Activated T-cell treated with anti-CD3 and anti-CD28 coated beads, Interleukin-2, amount 50 U/mL, for 24 hours (primary cell): Measurements from ENCODE around the gene ACTRT2.
A peak's percentile ranks its signal among the peaks of the same experiment; 100 is the strongest.

ENCODE experiments used
- DNase-seq: peaks from one replicate; pipeline ENCODE4 v3.0.0-alpha.2; 2020
- H3K27ac Mint-ChIP-seq: 2 replicates; pipeline ENCODE4 v1.8.0; 2020; ENCODE audit warnings: mild to moderate bottlenecking, mixed read lengths
- H3K27me3 Mint-ChIP-seq: 2 replicates; pipeline ENCODE4 v1.8.0; 2020; ENCODE audit warnings: mixed read lengths
- H3K36me3 Mint-ChIP-seq: 2 replicates; pipeline ENCODE4 v1.8.0; 2020; ENCODE audit warnings: low read depth, mixed read lengths
- H3K4me1 Mint-ChIP-seq: 2 replicates; pipeline ENCODE4 v1.8.0; 2020; ENCODE audit warnings: low read depth, mixed read lengths
- H3K4me3 Mint-ChIP-seq: 2 replicates; pipeline ENCODE4 v1.8.0; 2020; ENCODE audit warnings: mild to moderate bottlenecking, moderate library complexity, mixed read lengths
- H3K9me3 Mint-ChIP-seq: 2 replicates; pipeline ENCODE4 v1.8.0; 2020; ENCODE audit warnings: mixed read lengths

Gene ACTRT2

DNA sequence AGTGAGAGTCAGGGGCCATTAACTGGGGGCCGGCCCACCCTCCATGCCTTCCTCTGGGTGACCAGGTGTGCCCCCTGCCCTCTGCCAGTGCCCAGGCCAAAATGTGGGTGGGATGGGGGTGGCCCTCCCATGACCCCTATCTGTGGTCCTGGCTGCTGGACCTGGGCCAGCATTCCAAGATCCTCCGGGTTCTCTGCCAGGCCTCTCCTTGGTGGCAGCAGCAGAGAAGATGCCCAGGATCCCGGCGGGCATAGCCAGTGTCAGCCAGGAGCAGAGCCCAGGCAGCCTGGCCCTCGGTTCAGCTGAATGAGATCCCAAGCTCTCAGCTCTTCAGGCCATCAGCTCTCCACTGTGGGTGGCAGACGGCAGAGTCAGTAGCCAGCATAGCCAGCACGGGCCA lies 31.3 kb upstream of the ACTRT2 start:
- Mint-ChIP-seq H3K27me3 (peaks cover 6% of the 10 kb centered on the region), H3K27ac (no peak overlapping the region), H3K4me3 (no peak overlapping the region), H3K4me1 (no peaks in the 10 kb centered on the region), H3K36me3 (no peaks in the 10 kb centered on the region), H3K9me3 (peaks cover 9% of the 10 kb centered on the region)
- no peak for DNase-seq

DNA sequence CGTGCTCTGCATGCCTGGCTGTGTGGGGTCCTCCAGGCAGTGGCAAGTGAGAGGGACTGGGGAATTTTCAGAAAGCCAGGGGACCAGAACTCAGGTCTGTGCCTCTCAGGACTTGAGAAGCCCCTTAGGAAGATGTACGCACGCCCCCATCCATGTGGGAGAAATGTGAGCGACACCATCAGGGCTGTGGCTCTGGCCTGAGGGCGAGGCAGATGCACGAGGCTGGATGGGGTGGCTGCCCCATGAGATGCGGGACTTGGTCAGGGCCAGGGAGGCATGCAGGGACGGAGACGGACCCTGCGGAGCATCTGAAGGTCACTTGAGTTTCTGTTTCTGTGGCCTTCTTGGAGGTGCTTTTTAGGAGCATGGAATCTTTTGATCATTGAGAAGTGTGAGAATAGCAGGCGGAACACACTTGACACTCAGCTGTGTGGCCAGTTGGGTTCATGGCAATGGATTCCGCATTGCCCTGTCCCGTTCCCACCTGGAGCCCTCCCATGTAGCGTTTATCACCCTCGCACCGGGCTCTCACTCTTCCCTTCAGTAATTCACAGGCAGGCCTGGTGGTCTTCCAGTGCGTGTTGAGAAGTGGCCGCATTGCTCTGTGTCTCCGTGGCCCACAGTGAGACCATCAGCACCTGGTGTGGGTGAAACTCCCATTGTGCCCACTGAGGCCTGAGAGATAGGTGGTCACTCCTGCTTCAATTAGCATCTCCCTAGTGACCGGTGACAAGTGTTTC lies 30.7 kb upstream of the ACTRT2 start:
- peaks cover 6% of the 10 kb centered on the region for H3K27me3 Mint-ChIP-seq
- no peak overlapping the region for H3K4me3 Mint-ChIP-seq
- no peaks in the 10 kb centered on the region for H3K36me3 Mint-ChIP-seq
- no peaks in the 10 kb centered on the region for H3K4me1 Mint-ChIP-seq
- H3K27ac Mint-ChIP-seq: no peak overlapping the region
- no peak for DNase-seq
- H3K9me3 Mint-ChIP-seq: peaks cover 10% of the 10 kb centered on the region

GRCh38 chr1:2991753-2992495 lies 29.3 kb upstream of the ACTRT2 start:
- H3K4me3 Mint-ChIP-seq: no peak overlapping the region
- no peak overlapping the region for H3K27ac Mint-ChIP-seq
- H3K27me3 Mint-ChIP-seq: peaks cover 8% of the 10 kb centered on the region
- peaks cover 14% of the 10 kb centered on the region for H3K9me3 Mint-ChIP-seq
- DNase-seq: no peak
- no peaks in the 10 kb centered on the region for H3K36me3 Mint-ChIP-seq
- no peaks in the 10 kb centered on the region for H3K4me1 Mint-ChIP-seq

DNA sequence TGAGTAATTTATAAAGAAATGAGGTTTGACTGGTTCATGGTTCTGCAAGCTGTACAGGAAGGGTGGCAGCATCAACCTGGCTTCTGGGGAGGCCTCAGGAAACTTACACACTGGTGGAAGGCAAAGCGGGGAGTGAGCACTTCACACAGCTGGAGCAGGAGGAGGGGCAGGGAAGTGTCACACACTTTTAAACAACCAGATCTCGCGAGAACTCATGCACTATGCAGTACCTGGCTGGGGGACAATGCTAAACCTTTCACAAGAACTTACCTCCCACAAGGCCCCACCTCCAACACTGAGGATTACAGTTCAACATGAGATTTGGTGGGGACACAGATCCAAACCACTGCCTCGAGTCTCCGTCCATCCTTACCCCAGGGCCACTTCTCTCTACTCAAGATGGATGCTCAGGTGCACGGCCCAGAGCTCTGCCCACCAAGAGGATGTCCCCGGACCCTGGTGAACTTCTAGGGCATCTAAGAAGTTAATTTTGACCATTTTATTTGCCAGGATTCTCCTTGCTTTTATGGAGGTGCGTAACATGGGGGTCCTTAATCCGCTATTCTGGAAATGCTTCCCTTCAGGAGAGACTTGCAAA lies 22.7 kb upstream of the ACTRT2 start:
- no peaks in the 10 kb centered on the region for H3K4me1 Mint-ChIP-seq
- H3K27ac Mint-ChIP-seq: no peak overlapping the region
- no peaks in the 10 kb centered on the region for H3K36me3 Mint-ChIP-seq
- peaks cover 22% of the 10 kb centered on the region for H3K27me3 Mint-ChIP-seq
- H3K9me3 Mint-ChIP-seq: peaks cover 16% of the 10 kb centered on the region
- H3K4me3 Mint-ChIP-seq: no peak overlapping the region
- no peak for DNase-seq

DNA sequence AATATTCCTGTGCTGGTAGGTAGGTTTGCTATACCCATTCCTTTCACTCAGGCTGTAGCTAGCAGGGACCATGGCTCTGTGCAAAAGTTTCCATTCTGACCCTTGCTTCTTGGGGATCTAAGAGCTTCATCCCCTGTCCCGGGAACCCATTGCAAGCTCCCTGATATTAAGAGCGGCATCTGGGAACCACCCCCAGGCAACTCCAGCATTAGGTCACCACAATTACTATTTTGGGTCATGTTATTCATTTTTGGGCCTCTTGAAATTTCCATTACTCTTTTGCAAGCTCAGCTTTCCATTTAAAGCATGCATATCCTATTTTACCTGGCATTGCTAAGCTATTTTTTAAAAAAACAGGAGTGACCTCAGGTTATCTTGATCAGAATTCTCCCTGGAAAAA lies 22.1 kb upstream of the ACTRT2 start:
- no peak overlapping the region for H3K27ac Mint-ChIP-seq
- no peaks in the 10 kb centered on the region for H3K4me1 Mint-ChIP-seq
- peaks cover 27% of the 10 kb centered on the region for H3K27me3 Mint-ChIP-seq
- no peaks in the 10 kb centered on the region for H3K36me3 Mint-ChIP-seq
- no peak overlapping the region for H3K4me3 Mint-ChIP-seq
- H3K9me3 Mint-ChIP-seq: peaks cover 11% of the 10 kb centered on the region
- no peak for DNase-seq

DNA sequence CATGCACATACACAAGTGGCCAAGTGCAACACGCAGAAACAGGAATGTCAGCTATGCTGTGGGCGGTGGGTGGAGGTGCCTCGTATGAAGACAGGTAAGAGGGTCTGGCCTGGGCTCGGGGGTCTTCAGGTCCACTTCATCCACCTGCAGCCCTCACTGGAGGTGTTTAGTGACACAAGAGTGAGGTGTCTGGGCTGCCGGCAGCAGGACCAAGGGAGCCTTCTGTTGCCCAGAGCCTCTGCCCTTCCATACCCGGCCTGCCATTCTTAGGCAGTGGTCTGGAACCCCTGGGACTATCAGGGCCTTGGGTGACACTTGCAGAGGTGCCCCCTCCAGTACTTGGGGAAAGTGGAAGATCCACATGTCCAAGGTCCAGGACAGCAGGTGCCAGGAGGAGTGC lies 21.7 kb upstream of the ACTRT2 start:
- H3K4me1 Mint-ChIP-seq: no peaks in the 10 kb centered on the region
- H3K27ac Mint-ChIP-seq: no peak overlapping the region
- H3K36me3 Mint-ChIP-seq: no peaks in the 10 kb centered on the region
- DNase-seq: no peak
- H3K27me3 Mint-ChIP-seq: peaks cover 29% of the 10 kb centered on the region
- peaks cover 7% of the 10 kb centered on the region for H3K9me3 Mint-ChIP-seq
- H3K4me3 Mint-ChIP-seq: no peak overlapping the region

DNA sequence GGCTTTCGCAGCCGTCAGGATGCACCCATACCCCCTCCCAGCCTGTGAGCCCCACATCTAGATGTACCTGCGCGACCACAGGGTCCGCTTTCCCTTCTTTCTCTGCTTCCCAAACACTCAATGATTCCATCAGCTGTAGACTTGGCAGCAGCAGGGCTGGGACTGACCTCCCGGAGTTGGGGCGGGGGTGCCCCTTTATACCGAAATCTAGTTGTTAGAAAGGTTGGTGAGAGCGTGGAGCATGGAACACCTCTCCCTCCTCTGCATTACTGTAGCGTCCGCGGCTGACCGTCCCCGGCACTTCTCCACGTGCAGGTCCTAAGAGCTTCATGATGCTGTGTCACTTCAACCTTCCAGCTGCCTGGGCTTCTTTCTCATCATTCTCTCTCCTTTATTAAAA lies 21.1 kb upstream of the ACTRT2 start:
- DNase-seq: no peak
- Mint-ChIP-seq H3K9me3 (peaks cover 7% of the 10 kb centered on the region), H3K36me3 (no peaks in the 10 kb centered on the region)

GRCh38 chr1:3000671-3001470 lies 20.4 kb upstream of the ACTRT2 start:
- H3K27ac Mint-ChIP-seq: no peak overlapping the region
- H3K9me3 Mint-ChIP-seq: peaks cover 5% of the 10 kb centered on the region
- no peak overlapping the region for H3K4me3 Mint-ChIP-seq
- no peaks in the 10 kb centered on the region for H3K36me3 Mint-ChIP-seq
- no peak for DNase-seq
- H3K4me1 Mint-ChIP-seq: no peaks in the 10 kb centered on the region
- H3K27me3 Mint-ChIP-seq: peaks cover 33% of the 10 kb centered on the region

More for the DNA sequence above, 21.1 kb upstream of the ACTRT2 start:
- no peak overlapping the region for H3K4me3 Mint-ChIP-seq
- H3K4me1 Mint-ChIP-seq: no peaks in the 10 kb centered on the region
- H3K27ac Mint-ChIP-seq: no peak overlapping the region
- peaks cover 31% of the 10 kb centered on the region for H3K27me3 Mint-ChIP-seq

DNA sequence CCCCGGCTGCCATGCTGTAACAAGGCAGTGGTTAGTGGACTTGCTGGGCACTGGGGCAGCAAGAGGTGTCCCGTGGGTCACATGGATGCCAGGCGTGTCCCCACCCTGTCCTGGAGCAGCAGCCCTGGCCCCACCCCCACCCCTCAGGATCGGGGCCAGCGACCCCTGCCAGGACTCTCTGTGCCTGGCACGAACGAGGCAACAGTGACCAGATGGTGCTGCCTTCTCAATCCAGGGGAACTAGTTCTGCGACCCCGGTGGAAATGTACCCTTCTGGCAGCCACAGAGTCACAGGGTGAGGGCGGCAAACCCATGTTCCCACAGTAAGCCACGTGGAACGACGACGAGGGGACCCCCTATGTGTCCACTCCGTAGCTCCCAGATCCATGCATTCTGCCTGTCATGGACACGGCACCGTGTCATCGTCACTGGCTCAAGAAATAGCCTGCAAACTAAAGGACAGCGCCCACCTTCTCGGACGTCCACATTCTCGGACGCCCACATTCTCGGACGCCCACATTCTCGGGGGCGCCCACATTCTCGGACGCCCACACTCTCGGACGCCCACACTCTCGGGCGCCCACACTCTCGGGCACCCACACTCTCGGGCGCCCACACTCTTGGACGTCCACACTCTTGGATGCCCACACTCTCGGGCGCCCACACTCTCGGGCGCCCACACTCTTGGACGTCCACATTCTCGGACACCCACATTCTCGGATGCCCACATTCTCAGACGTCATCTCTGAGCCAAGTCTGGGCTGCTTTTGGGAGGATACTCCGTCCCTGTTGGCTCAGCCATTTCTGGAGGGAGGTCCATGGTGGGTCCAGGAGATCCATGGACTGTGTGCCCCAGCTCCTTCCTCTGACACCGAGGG lies 19.6 kb upstream of the ACTRT2 start:
- peaks cover 34% of the 10 kb centered on the region for H3K27me3 Mint-ChIP-seq
- H3K36me3 Mint-ChIP-seq: no peaks in the 10 kb centered on the region
- no peaks in the 10 kb centered on the region for H3K4me1 Mint-ChIP-seq
- peaks cover 9% of the 10 kb centered on the region for H3K9me3 Mint-ChIP-seq
- DNase-seq: peak; percentile 15
- no peak overlapping the region for H3K4me3 Mint-ChIP-seq
- H3K27ac Mint-ChIP-seq: no peak overlapping the region

GRCh38 chr1:3002349-3003038 lies 18.8 kb upstream of the ACTRT2 start:
- H3K27me3 Mint-ChIP-seq: peaks cover 34% of the 10 kb centered on the region

GRCh38 chr1:3003039-3003940 lies 18.0 kb upstream of the ACTRT2 start:
- no peaks in the 10 kb centered on the region for H3K36me3 Mint-ChIP-seq
- H3K4me1 Mint-ChIP-seq: no peaks in the 10 kb centered on the region
- no peak overlapping the region for H3K27ac Mint-ChIP-seq
- no peak for DNase-seq
- peaks cover 12% of the 10 kb centered on the region for H3K9me3 Mint-ChIP-seq
- H3K4me3 Mint-ChIP-seq: no peak overlapping the region
- H3K27me3 Mint-ChIP-seq: peaks cover 41% of the 10 kb centered on the region

More at GRCh38 chr1:3002349-3003038, 18.8 kb upstream of the ACTRT2 start:
- no peaks in the 10 kb centered on the region for H3K4me1 Mint-ChIP-seq
- H3K27ac Mint-ChIP-seq: no peak overlapping the region
- no peak overlapping the region for H3K4me3 Mint-ChIP-seq
- no peaks in the 10 kb centered on the region for H3K36me3 Mint-ChIP-seq
- peaks cover 8% of the 10 kb centered on the region for H3K9me3 Mint-ChIP-seq
- DNase-seq: no peak

DNA sequence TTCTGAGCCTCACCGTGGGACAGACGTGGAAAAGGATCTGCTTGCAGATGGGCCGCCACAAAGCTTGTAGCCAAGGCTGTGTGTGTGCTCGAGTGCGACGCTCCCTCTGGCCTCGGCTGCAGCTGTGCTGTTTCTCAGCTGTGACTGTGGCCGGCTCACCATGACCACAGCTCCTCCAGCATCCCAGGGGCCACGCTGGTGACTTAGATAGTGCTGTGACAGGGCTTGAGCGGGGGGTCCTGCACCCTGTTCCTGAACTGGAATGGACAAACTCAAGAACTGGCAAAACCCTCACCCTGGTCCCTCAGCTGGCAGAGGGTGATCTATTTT lies 17.4 kb upstream of the ACTRT2 start:
- Mint-ChIP-seq H3K27ac (no peak overlapping the region), H3K27me3 (peaks cover 46% of the 10 kb centered on the region), H3K4me3 (no peak overlapping the region), H3K36me3 (no peaks in the 10 kb centered on the region), H3K4me1 (no peaks in the 10 kb centered on the region), H3K9me3 (peaks cover 12% of the 10 kb centered on the region)
- DNase-seq: no peak
